ENCODE results near the gene NEURL4.
A peak's percentile ranks its signal among the peaks of the same experiment; 100 is the strongest.

- 0 out of 2 replicates have a peak, but pooled peaks have one; percentile 33 for TF ChIP-seq CTCF (IDR thresholded peaks at IDR 0.05)
- TF ChIP-seq MEF2A (IDR thresholded peaks at IDR 0.05; ENCODE audit: borderline replicate concordance, low read depth): no peak
- TF ChIP-seq SMC3 (IDR thresholded peaks at IDR 0.05; ENCODE audit: low read depth, low read length): no peak
- no peak for TF ChIP-seq YY1 (IDR thresholded peaks at IDR 0.05; ENCODE audit: low read depth)
- TF ChIP-seq EP300 (IDR thresholded peaks at IDR 0.05; ENCODE audit: borderline replicate concordance in 1 of 2, low read depth in 1 of 2, low read length in 1 of 2): no peak
- no peak for TF ChIP-seq EZH2phosphoT487 (IDR thresholded peaks at IDR 0.05; ENCODE audit: borderline replicate concordance, low read depth)
- no peak for TF ChIP-seq USF2 (IDR thresholded peaks at IDR 0.05; ENCODE audit: borderline replicate concordance, low read depth, low read length)
Observed at GRCh38 chr17:7324438-7324779, 4.7 kb downstream of the NEURL4 start.

All from SK-N-SH (cell line).